GM12801 (cell line): ENCODE results near the gene IDH3B.

ENCODE experiments used
- CTCF ChIP-seq: IDR thresholded peaks from one replicate; pipeline ENCODE4 v1.5.1; 2011; ENCODE audit warnings: control low read depth; ENCODE audit not compliant: insufficient read length; ENCODE audit errors: extremely low read depth

The IDH3B gene

GRCh38 chr20:2692886-2693285, 28.9 kb upstream of the IDH3B start:
- TF ChIP-seq CTCF: no peak

GRCh38 chr20:2692036-2692885, 28.2 kb upstream of the IDH3B start, which contains the start of gene EBF4:
EBF4 (plus strand) TSS chr20:2692780; CDS start chr20:2693646, 866 bp downstream.
- no peak for TF ChIP-seq CTCF

GRCh38 chr20:2691663-2692035, 27.6 kb upstream of the IDH3B start:
- TF ChIP-seq CTCF: no peak

- TF ChIP-seq CTCF: no peak
Observed at GRCh38 chr20:2691127-2691526, 27.1 kb upstream of the IDH3B start.

- TF ChIP-seq CTCF: no peak
Observed at GRCh38 chr20:2690718-2691117, 26.7 kb upstream of the IDH3B start.

- no peak for TF ChIP-seq CTCF
Observed at GRCh38 chr20:2690213-2690612, 26.2 kb upstream of the IDH3B start.

GRCh38 chr20:2688041-2688591, 24.1 kb upstream of the IDH3B start:
- no peak for TF ChIP-seq CTCF
